HUES64 (cell line): ENCODE data around the gene USP40.

Experiments
- H3K27ac ChIP-seq: 2 replicates; pipeline ENCODE4 v1.7.0; 2013; ENCODE audit warnings: low read depth, low read length, inconsistent platforms
- H3K27me3 ChIP-seq: 2 replicates; pipeline ENCODE4 v1.6.1; 2013; ENCODE audit warnings: mild to moderate bottlenecking, low read length; ENCODE audit not compliant: insufficient read depth
- H3K36me3 ChIP-seq: 2 replicates; pipeline ENCODE4 v1.6.1; 2013; ENCODE audit warnings: mild to moderate bottlenecking, low read length; ENCODE audit not compliant: insufficient read depth
- H3K4me1 ChIP-seq: 2 replicates; pipeline ENCODE4 v1.6.1; 2013; ENCODE audit warnings: mild to moderate bottlenecking, low read length, moderate library complexity; ENCODE audit not compliant: insufficient read depth
- H3K4me3 ChIP-seq: 2 replicates; pipeline ENCODE4 v1.5.1; 2013; ENCODE audit warnings: mild to moderate bottlenecking, low read length, moderate library complexity
- H3K9ac ChIP-seq: 2 replicates; pipeline ENCODE4 v1.6.1; 2013; ENCODE audit warnings: mild to moderate bottlenecking, low read depth, low read length
- H3K9me3 ChIP-seq: 2 replicates; pipeline ENCODE4 v1.6.1; 2013; ENCODE audit warnings: low read depth, low read length; ENCODE audit not compliant: insufficient read depth
- WGBS: fragments of 150-250, 120-280 bp; methylation state at CpG from one replicate; pipeline ENCODE4 v1.1.7; 2013; ENCODE audit warnings: missing lambda C conversion rate; 5-methylcytosine and 5-hydroxymethylcytosine counted together

The USP40 gene

GRCh38 chr2:233429175-233429897 is 137.2 kb downstream of the USP40 start:
- no peak overlapping the region for H3K9ac ChIP-seq
- no peak overlapping the region for H3K4me3 ChIP-seq
- H3K27me3 ChIP-seq, result no peaks in the 10 kb centered on the region
- no peaks in the 10 kb centered on the region for H3K4me1 ChIP-seq
- H3K9me3 ChIP-seq, result no peaks in the 10 kb centered on the region
- H3K27ac ChIP-seq, result no peak overlapping the region
- WGBS, result 92% methylated on average over 19 of the region's 20 CpGs
- no peaks in the 10 kb centered on the region for H3K36me3 ChIP-seq

- WGBS, result 96% methylated on average over 7 of the region's 7 CpGs
- Histone ChIP-seq H3K36me3 (no peaks in the 10 kb centered on the region), H3K27me3 (no peaks in the 10 kb centered on the region), H3K4me1 (no peaks in the 10 kb centered on the region), H3K27ac (no peak overlapping the region), H3K4me3 (no peak overlapping the region), H3K9me3 (no peaks in the 10 kb centered on the region), H3K9ac (no peak overlapping the region)
Observed at GRCh38 chr2:233428438-233428837, 138.1 kb downstream of the USP40 start.

- H3K36me3 ChIP-seq, result no peaks in the 10 kb centered on the region
- no peak overlapping the region for H3K27ac ChIP-seq
- H3K9me3 ChIP-seq, result no peaks in the 10 kb centered on the region
- H3K9ac ChIP-seq, result no peak overlapping the region
- 88% methylated on average over 2 of the region's 3 CpGs for WGBS
- no peaks in the 10 kb centered on the region for H3K4me1 ChIP-seq
- H3K27me3 ChIP-seq, result no peaks in the 10 kb centered on the region
- H3K4me3 ChIP-seq, result no peak overlapping the region
Observed at GRCh38 chr2:233428008-233428407, 138.6 kb downstream of the USP40 start.

- H3K9me3 ChIP-seq, result no peaks in the 10 kb centered on the region
- H3K4me3 ChIP-seq, result no peak overlapping the region
- H3K9ac ChIP-seq, result no peak overlapping the region
- H3K4me1 ChIP-seq, result no peaks in the 10 kb centered on the region
- H3K27me3 ChIP-seq, result no peaks in the 10 kb centered on the region
- no peaks in the 10 kb centered on the region for H3K36me3 ChIP-seq
- WGBS, result 94% methylated on average over 7 of the region's 7 CpGs
- no peak overlapping the region for H3K27ac ChIP-seq
Observed at GRCh38 chr2:233426619-233427342, 139.8 kb downstream of the USP40 start.
